Ammon's horn (tissue), 1 donor: Measurements from ENCODE around the gene LMCD1.
A peak's percentile ranks its signal among the peaks of the same experiment; 100 is the strongest.

ENCODE experiments used
- DNase-seq: peaks from one replicate; pipeline ENCODE4 v3.0.0-alpha.2; 2016; ENCODE audit warnings: low spot score

Gene LMCD1

DNA sequence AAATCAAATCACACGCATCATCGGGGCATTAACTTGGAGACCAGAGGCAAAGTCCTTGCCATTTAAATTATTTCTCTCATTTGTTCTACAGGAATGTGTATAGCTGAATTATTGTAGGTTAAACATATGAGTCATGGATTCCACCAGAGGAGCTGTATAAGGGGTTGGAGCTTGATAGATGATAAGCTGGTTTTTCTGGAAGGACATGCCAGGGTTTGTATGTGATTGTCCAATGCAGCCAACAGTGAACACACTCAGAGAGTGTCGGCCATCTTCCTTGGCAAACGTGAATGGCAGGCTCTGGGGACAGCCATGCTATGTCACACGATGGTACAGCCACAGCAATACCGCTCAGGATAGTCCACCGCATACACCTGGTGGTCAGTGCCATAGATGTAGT, 117.9 kb downstream of the LMCD1 start:
- no peak for DNase-seq

DNA sequence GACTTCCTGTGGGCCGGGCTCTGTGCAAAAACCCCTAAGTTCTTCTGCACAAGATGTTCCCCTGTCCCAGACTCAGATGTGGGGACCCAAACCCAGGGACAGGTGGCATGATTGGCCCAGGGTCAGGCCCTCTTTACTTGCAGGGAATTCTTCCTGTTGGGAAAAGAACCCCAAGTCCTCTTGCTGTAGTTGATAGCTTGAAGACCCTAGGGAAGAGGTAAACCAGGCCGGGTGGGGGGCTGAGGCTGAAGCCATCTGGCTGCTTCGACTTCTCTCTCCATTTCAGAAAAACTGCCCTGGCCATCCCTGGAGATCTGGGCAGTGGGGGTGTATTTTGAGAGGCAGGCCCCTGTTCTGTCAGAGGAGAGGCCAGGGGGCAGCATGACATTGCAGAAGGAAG, 119.5 kb downstream of the LMCD1 start:
- DNase-seq = no peak

DNA sequence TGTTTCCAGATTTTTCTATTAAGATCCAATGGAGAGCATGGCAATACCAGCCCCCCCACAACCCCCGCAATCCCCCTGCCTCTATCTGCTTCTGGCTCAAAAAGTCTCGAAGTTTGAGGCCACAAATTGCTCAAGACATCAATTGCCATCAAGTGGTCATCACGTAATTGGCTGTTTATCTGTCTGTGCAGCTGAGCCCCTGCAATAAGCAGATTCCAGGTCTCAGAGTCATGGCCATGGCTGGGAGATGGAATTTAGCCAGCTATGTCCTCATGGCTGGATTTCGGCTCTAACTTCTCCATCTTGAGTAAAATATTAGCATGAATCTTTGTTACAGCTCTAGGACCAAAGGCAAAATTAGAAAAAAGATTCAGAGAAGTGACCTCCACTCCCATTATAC, 120.2 kb downstream of the LMCD1 start:
- DNase-seq = no peak

DNA sequence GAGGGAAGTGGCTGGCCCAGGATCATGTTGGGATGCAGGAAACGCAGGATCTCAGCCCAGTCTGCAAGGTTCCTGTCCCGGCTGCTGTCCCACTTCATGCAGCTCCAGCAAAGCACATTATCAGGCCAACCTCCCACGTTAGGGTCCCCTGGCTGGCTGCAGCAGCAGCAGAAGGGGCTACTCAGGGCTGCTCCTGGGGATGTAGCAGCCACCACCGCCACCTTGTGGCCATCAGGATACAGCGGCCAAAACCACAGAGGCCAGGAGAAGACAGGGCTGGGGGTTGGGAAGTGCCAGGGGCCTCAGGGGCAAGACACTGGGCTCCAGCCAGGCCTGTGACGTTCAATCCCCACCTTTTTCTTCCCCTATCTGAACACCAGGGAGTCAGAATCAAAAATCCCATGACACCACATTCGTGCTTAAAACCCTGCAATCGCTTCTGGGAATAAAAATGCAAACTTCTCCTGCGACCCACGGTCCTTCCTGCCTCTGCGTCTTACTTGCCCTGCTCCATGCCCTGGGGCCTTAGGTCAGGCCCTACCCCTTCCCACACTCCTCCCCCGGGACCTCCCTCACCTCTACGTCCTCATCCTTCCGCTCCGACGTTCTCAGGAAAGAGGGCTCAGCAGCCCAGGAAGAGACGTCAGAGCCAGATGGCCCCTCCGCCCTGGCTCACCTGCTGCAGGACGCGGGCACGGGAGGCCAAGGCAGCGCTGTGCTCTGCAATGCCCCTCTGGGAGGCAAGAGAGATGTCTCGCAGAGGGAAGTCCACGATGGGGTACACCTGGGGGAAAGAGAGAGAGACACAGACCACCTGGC, 121.5 kb downstream of the LMCD1 start:
- peak; percentile 78 for DNase-seq

DNA sequence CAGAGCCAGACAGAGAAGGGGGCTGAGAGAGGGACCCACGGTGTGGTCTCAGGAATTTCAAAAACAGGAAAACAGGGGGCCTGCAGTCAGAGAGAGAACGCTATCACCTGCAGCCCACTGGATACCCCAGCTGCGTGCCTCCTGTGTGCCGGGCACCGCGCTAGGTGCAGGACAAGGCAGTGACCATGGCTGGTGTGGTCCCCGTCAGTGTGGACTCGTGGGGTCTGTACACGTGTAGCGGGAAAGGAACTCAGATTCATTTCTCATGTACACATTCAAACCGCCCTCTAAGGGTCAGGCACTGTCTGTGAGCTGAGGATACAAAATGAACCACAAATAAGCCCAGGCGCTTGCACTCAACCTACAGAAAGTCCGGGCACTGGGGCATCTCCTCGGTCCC, 122.1 kb downstream of the LMCD1 start:
- DNase-seq = no peak
